Ureter (tissue), 1 donor: ENCODE data around the gene CWC22. TPM values are rescaled to one million over a fixed set of nuclear protein-coding genes. Genes with fewer than 3 reads are reported as not detected.
"Not testable (repeated sequence)": the region's sequence is repeated elsewhere in the genome, so short reads cannot be mapped to it uniquely, and the experiment has no call there.

Experiments
- DNase-seq: peaks from one replicate; pipeline ENCODE4 v3.0.0-alpha.2; 2020; ENCODE audit warnings: low spot score
- total RNA-seq: library from RNA; stranded (reverse); gene quantifications from one replicate; pipeline ENCODE4 v1.2.4, GENCODE V29; 2023
- donor health status: DM: yes; HTN: yes; CAD: no.

Gene CWC22
- total RNA-seq, 1 donor from 2014 or later: 22.3 TPM

GRCh38 chr2:180003073-180003472 is 4.0 kb downstream of the CWC22 start:
- DNase-seq: no peak

- no peak for DNase-seq
Observed at GRCh38 chr2:180002198-180002770, 4.8 kb downstream of the CWC22 start.

- DNase-seq: no peak
Observed at GRCh38 chr2:180001726-180002125, 5.4 kb downstream of the CWC22 start.

GRCh38 chr2:180000434-180000833 is 6.7 kb downstream of the CWC22 start:
- DNase-seq: no peak

- DNase-seq: no peak
Observed at GRCh38 chr2:179999000-179999399, 8.1 kb downstream of the CWC22 start.

- no peak for DNase-seq
Observed at GRCh38 chr2:179995741-179996515, 11.2 kb downstream of the CWC22 start.

GRCh38 chr2:179991344-179991743 is 15.8 kb downstream of the CWC22 start:
- DNase-seq: no peak

GRCh38 chr2:179990676-179991317 is 16.3 kb downstream of the CWC22 start:
- no peak for DNase-seq

- no peak for DNase-seq
Observed at GRCh38 chr2:179987916-179988315, 19.2 kb downstream of the CWC22 start.

GRCh38 chr2:179985163-179985820 is 21.8 kb downstream of the CWC22 start:
- no peak for DNase-seq

GRCh38 chr2:179983250-179983932 is 23.7 kb downstream of the CWC22 start:
- DNase-seq: no peak

- no peak for DNase-seq
Observed at GRCh38 chr2:179981085-179981484, 26.0 kb downstream of the CWC22 start.

- DNase-seq: no peak
Observed at GRCh38 chr2:179974761-179975160, 32.3 kb downstream of the CWC22 start.

- DNase-seq: no peak
Observed at GRCh38 chr2:179966778-179967394, 40.2 kb downstream of the CWC22 start.

- no peak for DNase-seq
Observed at GRCh38 chr2:179965291-179966258, 41.5 kb downstream of the CWC22 start.

GRCh38 chr2:179963626-179964025 is 43.5 kb downstream of the CWC22 start:
- no peak for DNase-seq

GRCh38 chr2:179958251-179958650 is 48.8 kb downstream of the CWC22 start:
- not testable (repeated sequence) for DNase-seq

- no peak for DNase-seq
Observed at GRCh38 chr2:179954026-179954425, 53.1 kb downstream of the CWC22 start.

- DNase-seq: no peak
Observed at GRCh38 chr2:179953359-179953758, 53.7 kb downstream of the CWC22 start.

GRCh38 chr2:179952658-179953057 is 54.4 kb downstream of the CWC22 start:
- no peak for DNase-seq
